Fibroblast of the aortic adventitia (primary cell): ENCODE data around the gene DENND4C. TPM values are rescaled to one million over a fixed set of nuclear protein-coding genes. Genes with fewer than 3 reads are reported as not detected.
"Not testable (repeated sequence)": the region's sequence is repeated elsewhere in the genome, so short reads cannot be mapped to it uniquely, and the experiment has no call there.

Source experiments
- DNase-seq: peaks from one replicate; pipeline ENCODE4 v3.0.0-alpha.2; 2010; ENCODE audit warnings: low read depth
- H3K4me3 ChIP-seq: 2 replicates; pipeline ENCODE4 v1.5.1; 2011; ENCODE audit warnings: low read depth, mild to moderate bottlenecking, control low read depth, low read length, moderate library complexity
- total RNA-seq: library from RNA; depleted of rRNA; stranded (reverse); fragments of >200 nt; gene quantifications from 2 replicates; pipeline ENCODE4 v1.2.3, GENCODE V29; 2012; ENCODE audit warnings: low replicate concordance
- TF ChIP-seq, protein P1 (sequence below): IDR thresholded peaks from 2 replicates; pipeline ENCODE4 v1.5.1; 2011; ENCODE audit warnings: mild to moderate bottlenecking, low read length, control low read depth, inconsistent platforms; ENCODE audit not compliant: insufficient read depth

The DENND4C gene
- total RNA-seq, 1 donor, result 67.5 TPM

DNA sequence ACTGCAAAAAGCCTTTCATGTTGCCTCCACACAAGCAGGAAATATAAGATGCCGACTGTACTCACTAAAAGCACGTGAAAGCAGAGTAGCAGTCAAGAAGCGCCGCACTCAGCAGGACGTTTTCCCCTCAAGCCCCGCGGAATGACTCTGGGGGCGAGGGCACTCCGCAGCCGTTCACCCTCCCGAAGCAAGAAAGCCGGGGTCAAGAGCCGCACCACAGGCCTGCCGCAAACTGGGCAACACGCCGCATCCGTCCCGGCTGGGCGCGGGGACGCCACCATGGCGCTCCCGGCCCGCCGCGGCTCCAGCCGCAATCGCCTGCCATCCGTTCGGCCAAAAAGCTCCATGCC, 149.2 kb downstream of the DENND4C start:
- peak overlapping the region; percentile 93 for H3K4me3 ChIP-seq
- TF ChIP-seq, protein P1, sequence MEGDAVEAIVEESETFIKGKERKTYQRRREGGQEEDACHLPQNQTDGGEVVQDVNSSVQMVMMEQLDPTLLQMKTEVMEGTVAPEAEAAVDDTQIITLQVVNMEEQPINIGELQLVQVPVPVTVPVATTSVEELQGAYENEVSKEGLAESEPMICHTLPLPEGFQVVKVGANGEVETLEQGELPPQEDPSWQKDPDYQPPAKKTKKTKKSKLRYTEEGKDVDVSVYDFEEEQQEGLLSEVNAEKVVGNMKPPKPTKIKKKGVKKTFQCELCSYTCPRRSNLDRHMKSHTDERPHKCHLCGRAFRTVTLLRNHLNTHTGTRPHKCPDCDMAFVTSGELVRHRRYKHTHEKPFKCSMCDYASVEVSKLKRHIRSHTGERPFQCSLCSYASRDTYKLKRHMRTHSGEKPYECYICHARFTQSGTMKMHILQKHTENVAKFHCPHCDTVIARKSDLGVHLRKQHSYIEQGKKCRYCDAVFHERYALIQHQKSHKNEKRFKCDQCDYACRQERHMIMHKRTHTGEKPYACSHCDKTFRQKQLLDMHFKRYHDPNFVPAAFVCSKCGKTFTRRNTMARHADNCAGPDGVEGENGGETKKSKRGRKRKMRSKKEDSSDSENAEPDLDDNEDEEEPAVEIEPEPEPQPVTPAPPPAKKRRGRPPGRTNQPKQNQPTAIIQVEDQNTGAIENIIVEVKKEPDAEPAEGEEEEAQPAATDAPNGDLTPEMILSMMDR, result no peak
- DNase-seq, result no peak

DNA sequence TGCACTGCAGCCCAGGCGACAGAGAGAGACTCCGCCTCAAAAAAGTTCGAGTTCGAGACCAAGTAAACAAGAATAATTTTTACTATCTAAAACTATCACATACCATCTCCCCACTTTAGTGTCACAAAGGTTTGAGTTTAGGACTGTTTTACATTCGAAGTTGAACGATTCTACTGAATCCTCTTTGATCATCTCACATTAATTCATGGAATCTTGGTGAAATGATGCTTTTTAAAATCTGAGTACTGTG, 150.3 kb downstream of the DENND4C start:
- no peak for DNase-seq
- H3K4me3 ChIP-seq, result peak overlapping the region; percentile 93
- TF ChIP-seq, protein P1, result no peak

DNA sequence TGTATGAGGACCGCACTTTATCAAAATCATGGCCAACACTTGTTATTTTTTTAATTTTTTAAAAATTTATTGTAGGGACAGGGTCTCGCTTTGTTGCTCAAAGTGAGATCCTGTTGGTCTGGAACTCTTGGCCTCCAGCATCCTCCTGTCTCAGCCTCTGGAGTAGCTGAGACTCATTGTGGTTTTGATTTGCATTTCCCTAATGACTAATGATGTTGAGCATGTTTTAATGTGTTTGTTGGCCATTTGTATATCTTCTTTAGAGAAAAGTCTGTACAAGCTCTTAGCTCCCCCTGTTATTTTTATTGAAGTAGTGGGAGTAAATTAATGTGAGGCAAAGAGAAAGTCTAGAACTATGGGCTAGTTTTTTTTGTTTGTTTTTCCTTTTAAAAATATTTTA, 151.2 kb downstream of the DENND4C start:
- TF ChIP-seq, protein P1, result no peak
- H3K4me3 ChIP-seq, result no peak overlapping the region
- no peak for DNase-seq

DNA sequence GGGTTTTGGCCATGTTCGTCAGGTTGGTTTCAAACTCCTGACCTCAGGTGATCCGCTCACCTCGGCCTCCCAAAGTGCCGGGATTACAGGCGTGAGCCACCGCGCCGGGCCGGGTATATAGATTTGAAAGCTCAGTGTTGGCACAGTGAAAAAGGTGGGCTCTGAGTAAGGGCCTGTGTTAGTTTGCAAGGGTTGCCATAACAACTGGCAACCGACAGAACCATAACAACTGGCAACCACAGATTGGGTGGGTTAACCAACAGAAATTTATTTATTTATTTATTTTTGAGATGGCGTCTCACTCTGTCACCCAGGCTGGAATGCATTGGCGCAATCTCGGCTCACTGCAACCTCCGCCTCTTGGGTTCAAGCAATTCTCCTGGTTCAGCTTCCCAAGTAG, 154.7 kb downstream of the DENND4C start:
- not testable (repeated sequence) for DNase-seq, H3K4me3 ChIP-seq

DNA sequence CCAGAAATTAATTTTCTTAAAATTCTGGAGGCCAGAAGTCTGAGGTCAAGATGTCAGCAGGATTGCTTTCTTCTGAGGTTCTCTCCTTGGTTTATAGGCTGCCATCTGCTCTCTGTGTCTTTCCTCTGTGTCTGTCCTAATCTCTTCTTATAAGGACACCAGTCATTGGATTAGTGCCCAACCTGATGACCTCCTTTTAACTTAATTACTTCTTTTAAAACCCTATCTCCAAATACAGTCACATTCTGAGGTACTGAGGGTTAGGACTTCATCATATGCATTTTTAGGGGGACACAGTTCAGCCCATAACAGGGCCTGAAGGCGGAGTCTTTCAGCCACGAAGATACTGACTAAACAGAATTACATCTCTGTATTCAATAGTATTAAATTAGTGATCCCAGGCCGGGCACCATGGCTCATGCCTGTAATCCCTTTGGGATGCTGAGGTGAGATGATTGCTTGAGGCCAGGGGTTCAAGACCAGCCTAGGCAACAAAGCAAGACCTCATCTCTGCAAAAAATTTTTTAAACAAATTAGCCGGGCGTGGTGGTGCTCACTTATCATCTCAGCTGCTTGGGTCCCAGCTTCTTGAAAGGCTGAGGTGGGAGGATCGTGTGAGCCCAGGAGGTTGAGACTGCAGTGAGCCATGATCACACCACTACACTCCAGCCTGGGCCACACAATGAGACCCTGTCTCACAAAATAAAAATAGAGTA, 155.5 kb downstream of the DENND4C start:
- no peak overlapping the region for H3K4me3 ChIP-seq
- TF ChIP-seq, protein P1, result no peak
- DNase-seq, result no peak

DNA sequence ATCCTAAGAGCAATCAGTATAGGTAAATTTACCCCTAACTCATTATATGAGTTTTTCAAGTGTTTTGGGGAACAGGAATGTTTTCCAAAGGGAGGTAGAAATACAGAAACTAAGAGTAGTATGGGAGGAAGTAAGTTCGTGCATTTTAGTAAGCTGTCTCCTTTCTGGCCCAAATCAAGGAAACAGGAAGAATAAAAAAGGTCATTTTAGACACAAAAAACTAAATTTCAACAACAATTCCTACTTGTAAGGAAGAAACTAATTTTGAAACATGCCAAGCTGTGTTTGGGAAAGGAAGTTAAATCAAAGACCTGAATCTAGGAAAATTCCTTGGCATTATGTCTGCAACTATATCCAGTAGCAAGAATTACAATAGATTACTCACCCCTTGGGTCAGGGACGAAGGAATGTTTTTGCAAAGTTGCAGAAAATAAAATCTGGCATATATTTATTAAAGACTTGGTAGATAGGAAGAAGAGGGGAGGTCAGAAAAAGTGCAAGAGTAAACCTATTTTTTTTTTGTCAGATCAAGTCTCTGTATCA, 156.1 kb downstream of the DENND4C start:
- peak; percentile 72 for DNase-seq
- no peak overlapping the region for H3K4me3 ChIP-seq
- TF ChIP-seq, protein P1, result no peak

DNA sequence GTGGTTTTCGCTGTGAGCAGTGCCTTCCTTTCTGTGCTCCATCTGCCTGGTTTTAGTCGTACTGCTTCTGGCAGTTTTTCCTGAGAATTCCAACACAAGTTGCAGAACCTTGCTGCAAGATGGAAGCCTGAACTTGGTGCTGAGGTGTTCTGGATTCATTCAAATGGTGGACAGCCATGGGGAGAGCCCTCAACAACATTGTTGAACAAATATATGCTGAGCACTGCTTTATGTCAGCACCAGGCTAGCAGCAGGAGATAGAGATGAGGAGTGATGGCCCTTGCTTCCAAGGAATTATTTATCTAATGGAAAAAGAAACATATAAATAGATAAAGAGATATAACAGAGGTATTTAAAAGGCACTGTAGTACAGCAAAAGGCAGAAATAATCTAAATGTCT, 156.8 kb downstream of the DENND4C start:
- peak; percentile 57 for DNase-seq
- TF ChIP-seq, protein P1, result no peak

DNA sequence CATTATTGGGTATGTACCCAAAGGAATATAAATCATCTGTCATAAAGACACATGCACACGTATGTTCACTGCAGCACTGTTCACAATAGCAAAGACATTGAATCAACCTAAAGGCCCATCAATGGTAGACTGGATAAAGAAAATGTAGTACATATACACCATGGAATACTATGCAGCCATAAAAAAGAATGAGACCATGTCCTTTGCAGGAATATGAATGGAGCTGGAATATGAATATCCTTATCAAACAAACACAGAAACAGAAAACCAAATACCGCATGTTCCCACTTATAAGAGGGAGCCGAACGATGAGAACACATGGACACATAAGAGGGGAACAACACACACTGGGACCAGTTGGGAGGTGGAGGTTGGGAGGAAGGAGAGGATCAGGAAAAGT, 159.0 kb downstream of the DENND4C start:
- H3K4me3 ChIP-seq, DNase-seq: not testable (repeated sequence)

More for the DNA sequence above, 156.8 kb downstream of the DENND4C start:
- no peak overlapping the region for H3K4me3 ChIP-seq
